ENCODE measurements around the gene CENPC.

GRCh38 chr4:67483868-67484602 is 61.3 kb downstream of the CENPC start:
- TF ChIP-seq, protein P1, sequence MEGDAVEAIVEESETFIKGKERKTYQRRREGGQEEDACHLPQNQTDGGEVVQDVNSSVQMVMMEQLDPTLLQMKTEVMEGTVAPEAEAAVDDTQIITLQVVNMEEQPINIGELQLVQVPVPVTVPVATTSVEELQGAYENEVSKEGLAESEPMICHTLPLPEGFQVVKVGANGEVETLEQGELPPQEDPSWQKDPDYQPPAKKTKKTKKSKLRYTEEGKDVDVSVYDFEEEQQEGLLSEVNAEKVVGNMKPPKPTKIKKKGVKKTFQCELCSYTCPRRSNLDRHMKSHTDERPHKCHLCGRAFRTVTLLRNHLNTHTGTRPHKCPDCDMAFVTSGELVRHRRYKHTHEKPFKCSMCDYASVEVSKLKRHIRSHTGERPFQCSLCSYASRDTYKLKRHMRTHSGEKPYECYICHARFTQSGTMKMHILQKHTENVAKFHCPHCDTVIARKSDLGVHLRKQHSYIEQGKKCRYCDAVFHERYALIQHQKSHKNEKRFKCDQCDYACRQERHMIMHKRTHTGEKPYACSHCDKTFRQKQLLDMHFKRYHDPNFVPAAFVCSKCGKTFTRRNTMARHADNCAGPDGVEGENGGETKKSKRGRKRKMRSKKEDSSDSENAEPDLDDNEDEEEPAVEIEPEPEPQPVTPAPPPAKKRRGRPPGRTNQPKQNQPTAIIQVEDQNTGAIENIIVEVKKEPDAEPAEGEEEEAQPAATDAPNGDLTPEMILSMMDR (optimal IDR thresholded peaks at IDR 0.05 in 1 of 3, IDR thresholded peaks at IDR 0.05 in 1 of 3, conservative IDR thresholded peaks at IDR 0.05 in 1 of 3; ENCODE audit: extremely low read depth in 1 of 3, insufficient read depth in 2 of 3, low read length in 3 of 3), result no peak
- no peak for TF ChIP-seq EZH2 (IDR thresholded peaks at IDR 0.05; ENCODE audit: low read length)
